Measurements from ENCODE around the gene ELAPOR1. TPM values are rescaled to one million over a fixed set of nuclear protein-coding genes. Genes with fewer than 3 reads are reported as not detected.

The ELAPOR1 gene
- total and polyA plus RNA-seq, 2 experiments from 2014 or later = 1.8 to 3.0 TPM

- Histone ChIP-seq H3K4me3 (no peak overlapping the region), H3K79me2 (no peaks in the 10 kb centered on the region), H3K4me2 (no peak overlapping the region), H3K4me1 (ENCODE audit: insufficient read depth) (peaks cover 4% of the 10 kb centered on the region), H4K20me1 (ENCODE audit: insufficient read depth, poor library complexity, severe bottlenecking) (no peaks in the 10 kb centered on the region), H3K27ac (no peak overlapping the region), H3K9me2 (replicated peaks; ENCODE audit: insufficient read depth) (no peaks in the 10 kb centered on the region), H3K36me3 (replicated peaks; ENCODE audit: insufficient read depth, low read depth) (no peaks in the 10 kb centered on the region), H3K27me3 (peaks cover 29% of the 10 kb centered on the region), H3K9me3 (ENCODE audit: low read depth) (no peaks in the 10 kb centered on the region), H2AFZ (no peak overlapping the region)
- 74% methylated on average over 2 of the region's 2 CpGs for WGBS (ENCODE audit: low lambda C conversion rate, missing lambda C conversion rate)
- DNase-seq (ENCODE audit: low spot score) = no peak
- TF ChIP-seq EZH2 (IDR thresholded peaks at IDR 0.05; ENCODE audit: borderline replicate concordance) = no peak
- TF ChIP-seq CTCF (IDR thresholded peaks at IDR 0.05; ENCODE audit: poor library complexity) = no peak
- no peak for TF ChIP-seq EZH2phosphoT487 (IDR thresholded peaks at IDR 0.05; ENCODE audit: low read depth, severe bottlenecking, unreplicated experiment)
Observed at GRCh38 chr1:109115685-109116084, 1.8 kb downstream of the ELAPOR1 start.

GRCh38 chr1:109116286-109116685 is 2.4 kb downstream of the ELAPOR1 start:
- H3K27ac ChIP-seq = no peak overlapping the region
- DNase-seq (ENCODE audit: low spot score) = no peak
- H3K4me2 ChIP-seq = no peak overlapping the region
- no peaks in the 10 kb centered on the region for H3K79me2 ChIP-seq
- H2AFZ ChIP-seq = no peak overlapping the region
- no peak overlapping the region for H3K4me3 ChIP-seq
- H3K9me2 ChIP-seq (replicated peaks; ENCODE audit: insufficient read depth) = no peaks in the 10 kb centered on the region
- peaks cover 4% of the 10 kb centered on the region for H3K4me1 ChIP-seq (ENCODE audit: insufficient read depth)
- no peaks in the 10 kb centered on the region for H3K36me3 ChIP-seq (replicated peaks; ENCODE audit: insufficient read depth, low read depth)
- H3K27me3 ChIP-seq = peaks cover 29% of the 10 kb centered on the region
- no peaks in the 10 kb centered on the region for H3K9me3 ChIP-seq (ENCODE audit: low read depth)
- TF ChIP-seq EZH2phosphoT487 (IDR thresholded peaks at IDR 0.05; ENCODE audit: low read depth, severe bottlenecking, unreplicated experiment) (no peak), CTCF (IDR thresholded peaks at IDR 0.05; ENCODE audit: poor library complexity) (no peak), EZH2 (IDR thresholded peaks at IDR 0.05; ENCODE audit: borderline replicate concordance) (no peak)
- WGBS (ENCODE audit: low lambda C conversion rate, missing lambda C conversion rate) = 69% methylated on average over 1 of the region's 1 CpG
- H4K20me1 ChIP-seq (ENCODE audit: insufficient read depth, poor library complexity, severe bottlenecking) = no peaks in the 10 kb centered on the region

- Histone ChIP-seq H3K9me2 (replicated peaks; ENCODE audit: insufficient read depth) (no peaks in the 10 kb centered on the region), H3K27ac (no peak overlapping the region), H3K27me3 (peaks cover 29% of the 10 kb centered on the region), H3K4me3 (no peak overlapping the region), H3K9me3 (ENCODE audit: low read depth) (no peaks in the 10 kb centered on the region), H4K20me1 (ENCODE audit: insufficient read depth, poor library complexity, severe bottlenecking) (no peaks in the 10 kb centered on the region), H3K4me1 (ENCODE audit: insufficient read depth) (peaks cover 4% of the 10 kb centered on the region), H3K36me3 (replicated peaks; ENCODE audit: insufficient read depth, low read depth) (no peaks in the 10 kb centered on the region), H3K4me2 (no peak overlapping the region), H2AFZ (no peak overlapping the region), H3K79me2 (no peaks in the 10 kb centered on the region)
- TF ChIP-seq EZH2phosphoT487 (IDR thresholded peaks at IDR 0.05; ENCODE audit: low read depth, severe bottlenecking, unreplicated experiment) (no peak), CTCF (IDR thresholded peaks at IDR 0.05; ENCODE audit: poor library complexity) (no peak), EZH2 (IDR thresholded peaks at IDR 0.05; ENCODE audit: borderline replicate concordance) (no peak)
- 88% methylated on average over 3 of the region's 3 CpGs for WGBS (ENCODE audit: low lambda C conversion rate, missing lambda C conversion rate)
- DNase-seq (ENCODE audit: low spot score) = no peak
Observed at GRCh38 chr1:109118089-109118488, 4.2 kb downstream of the ELAPOR1 start.

- DNase-seq (ENCODE audit: low spot score) = no peak
- Histone ChIP-seq H3K4me1 (ENCODE audit: insufficient read depth) (no peaks in the 10 kb centered on the region), H3K27ac (no peak overlapping the region), H2AFZ (no peak overlapping the region), H3K9me3 (ENCODE audit: low read depth) (no peaks in the 10 kb centered on the region), H4K20me1 (ENCODE audit: insufficient read depth, poor library complexity, severe bottlenecking) (no peaks in the 10 kb centered on the region), H3K27me3 (peaks cover 11% of the 10 kb centered on the region), H3K4me2 (no peak overlapping the region), H3K4me3 (no peak overlapping the region), H3K79me2 (no peaks in the 10 kb centered on the region), H3K9me2 (replicated peaks; ENCODE audit: insufficient read depth) (no peaks in the 10 kb centered on the region), H3K36me3 (replicated peaks; ENCODE audit: insufficient read depth, low read depth) (no peaks in the 10 kb centered on the region)
- TF ChIP-seq EZH2 (IDR thresholded peaks at IDR 0.05; ENCODE audit: borderline replicate concordance) = no peak
- TF ChIP-seq EZH2phosphoT487 (IDR thresholded peaks at IDR 0.05; ENCODE audit: low read depth, severe bottlenecking, unreplicated experiment) = no peak
- no peak for TF ChIP-seq CTCF (IDR thresholded peaks at IDR 0.05; ENCODE audit: poor library complexity)
- 91% methylated on average over 5 of the region's 5 CpGs for WGBS (ENCODE audit: low lambda C conversion rate, missing lambda C conversion rate)
Observed at GRCh38 chr1:109120356-109120755, 6.4 kb downstream of the ELAPOR1 start.
